H9 (cell line): ENCODE measurements around the gene PASK. TPM values are rescaled to one million over a fixed set of nuclear protein-coding genes. Genes with fewer than 3 reads are reported as not detected.

ENCODE experiments used
- DNase-seq: peaks from one replicate; pipeline ENCODE4 v3.0.0-alpha.2; 2017
- H2AFZ ChIP-seq: one replicate; pipeline ENCODE4 v1.6.1; 2013; ENCODE audit warnings: mild to moderate bottlenecking, low read length, control low read depth, moderate library complexity
- H2AK5ac ChIP-seq: 2 replicates; pipeline ENCODE4 v1.6.1; 2013; ENCODE audit warnings: low read length, control low read depth, mixed read lengths; ENCODE audit not compliant: insufficient read length
- H2BK120ac ChIP-seq: one replicate; pipeline ENCODE4 v1.6.1; 2013; ENCODE audit warnings: low read depth, mild to moderate bottlenecking, low read length, control low read depth, inconsistent platforms; ENCODE audit not compliant: poor library complexity, severe bottlenecking
- H2BK12ac ChIP-seq: 2 replicates; pipeline ENCODE4 v1.6.1; 2013; ENCODE audit warnings: low read length, control low read depth, mixed read lengths, low read depth; ENCODE audit not compliant: insufficient read length
- H2BK15ac ChIP-seq: 2 replicates; pipeline ENCODE4 v1.6.1; 2013; ENCODE audit warnings: low read depth, low read length, control low read depth
- H2BK20ac ChIP-seq: one replicate; pipeline ENCODE4 v1.6.1; 2013; ENCODE audit warnings: low read depth, mild to moderate bottlenecking, low read length, control low read depth, inconsistent platforms; ENCODE audit not compliant: poor library complexity, severe bottlenecking
- H2BK5ac ChIP-seq: 2 replicates; pipeline ENCODE4 v1.6.1; 2013; ENCODE audit warnings: low read length, control low read depth, mixed read lengths; ENCODE audit not compliant: insufficient read length
- H3K14ac ChIP-seq: 2 replicates; pipeline ENCODE4 v1.6.1; 2013; ENCODE audit warnings: low read length, control low read depth; ENCODE audit not compliant: insufficient read depth
- H3K18ac ChIP-seq: 2 replicates; pipeline ENCODE4 v1.6.1; 2013; ENCODE audit warnings: low read depth, mild to moderate bottlenecking, mixed read lengths, low read length, control low read depth; ENCODE audit not compliant: insufficient read length
- H3K23ac ChIP-seq: 2 replicates; pipeline ENCODE4 v1.6.1; 2013; ENCODE audit warnings: low read length, control low read depth, mixed read lengths, low read depth; ENCODE audit not compliant: insufficient read length
- H3K23me2 ChIP-seq: 2 replicates; pipeline ENCODE4 v1.6.1; 2013; ENCODE audit warnings: low read depth, mild to moderate bottlenecking, mixed read lengths, low read length, control low read depth; ENCODE audit not compliant: insufficient read length, poor library complexity, severe bottlenecking
- H3K27ac ChIP-seq: 2 replicates; pipeline ENCODE4 v1.5.1; 2013; ENCODE audit warnings: low read length, control low read depth, mixed read lengths, low read depth; ENCODE audit not compliant: insufficient read length
- H3K27me3 ChIP-seq: 2 replicates; pipeline ENCODE4 v1.6.1; 2013; ENCODE audit warnings: low read length, control low read depth, inconsistent platforms; ENCODE audit not compliant: insufficient read depth
- H3K4ac ChIP-seq: 2 replicates; pipeline ENCODE4 v1.6.1; 2013; ENCODE audit warnings: low read depth, mild to moderate bottlenecking, control low read depth, inconsistent platforms, low read length, moderate library complexity
- H3K4me1 ChIP-seq: 2 replicates; pipeline ENCODE4 v1.6.1; 2013; ENCODE audit warnings: low read length, control low read depth, inconsistent platforms; ENCODE audit not compliant: insufficient read depth
- H3K4me2 ChIP-seq: 2 replicates; pipeline ENCODE4 v1.6.1; 2013; ENCODE audit warnings: low read length, control low read depth, mixed read lengths; ENCODE audit not compliant: insufficient read length, insufficient read depth
- H3K56ac ChIP-seq: 2 replicates; pipeline ENCODE4 v1.6.1; 2013; ENCODE audit warnings: low read depth, mild to moderate bottlenecking, mixed read lengths, low read length, control low read depth; ENCODE audit not compliant: insufficient read length
- H3K79me1 ChIP-seq: 2 replicates; pipeline ENCODE4 v1.6.1; 2013; ENCODE audit warnings: low read depth, mild to moderate bottlenecking, moderate library complexity, low read length, control low read depth, inconsistent platforms; ENCODE audit not compliant: insufficient read depth, poor library complexity, severe bottlenecking
- H3K79me2 ChIP-seq: 2 replicates; pipeline ENCODE4 v1.6.1; 2013; ENCODE audit warnings: low read length, control low read depth, inconsistent platforms; ENCODE audit not compliant: insufficient read depth
- H3K9ac ChIP-seq: 2 replicates; pipeline ENCODE4 v1.6.1; 2013; ENCODE audit warnings: low read length, control low read depth, mixed read lengths; ENCODE audit not compliant: insufficient read length; ENCODE audit errors: extremely low read depth
- H3K9me3 ChIP-seq: one replicate; pipeline ENCODE4 v1.6.1; 2013; ENCODE audit warnings: low read depth, low read length, inconsistent platforms; ENCODE audit not compliant: control insufficient read depth
- H3T11ph ChIP-seq: one replicate; pipeline ENCODE4 v1.6.1; 2013; ENCODE audit warnings: mild to moderate bottlenecking, low read length, control low read depth, inconsistent platforms
- H4K20me1 ChIP-seq: one replicate; pipeline ENCODE4 v1.6.1; 2013; ENCODE audit not compliant: control insufficient read depth, insufficient read length, insufficient read depth
- H4K5ac ChIP-seq: 2 replicates; pipeline ENCODE4 v1.6.1; 2013; ENCODE audit warnings: low read depth, mild to moderate bottlenecking, mixed read lengths, low read length, control low read depth; ENCODE audit not compliant: insufficient read length
- H4K8ac ChIP-seq: replicated peaks from 2 replicates; pipeline ENCODE4 v1.6.1; 2013; ENCODE audit warnings: low read length, control low read depth, mixed read lengths, low read depth; ENCODE audit not compliant: insufficient read length
- H4K91ac ChIP-seq: 2 replicates; pipeline ENCODE4 v1.6.1; 2013; ENCODE audit warnings: low read depth, mild to moderate bottlenecking, moderate library complexity, mixed read lengths, low read length, control low read depth; ENCODE audit not compliant: insufficient read length
- H3K27ac Mint-ChIP-seq, 3 experiments: 2 replicates in 2 of 3; 3 replicates in 1 of 3; pipeline ENCODE4 v1.8.0; 2020 to 2021; ENCODE audit warnings: mixed read lengths in 3 of 3, mild to moderate bottlenecking in 1 of 3, moderate library complexity in 1 of 3
- H3K27me3 Mint-ChIP-seq: 2 replicates; pipeline ENCODE4 v1.8.0; 2021; ENCODE audit warnings: low read depth, mild to moderate bottlenecking, moderate library complexity, mixed read lengths
- H3K36me3 Mint-ChIP-seq, 3 experiments: 2 replicates in 2 of 3; 3 replicates in 1 of 3; pipeline ENCODE4 v1.8.0; 2020 to 2021; ENCODE audit warnings: low read depth in 3 of 3, mixed read lengths in 3 of 3; ENCODE audit not compliant: insufficient read depth in 1 of 3
- H3K4me1 Mint-ChIP-seq, 2 experiments: 2 replicates each; pipeline ENCODE4 v1.8.0; 2020; ENCODE audit warnings: mixed read lengths in 2 of 2
- H3K4me3 Mint-ChIP-seq, 2 experiments: 2 replicates in 1 of 2; 3 replicates in 1 of 2; pipeline ENCODE4 v1.8.0; 2020 to 2021; ENCODE audit warnings: mild to moderate bottlenecking in 2 of 2, mixed read lengths in 2 of 2, moderate library complexity in 1 of 2
- H3K9me3 Mint-ChIP-seq, 2 experiments: 2 replicates in 1 of 2; 3 replicates in 1 of 2; pipeline ENCODE4 v1.8.0; 2020; ENCODE audit warnings: mild to moderate bottlenecking in 2 of 2, mixed read lengths in 2 of 2, moderate library complexity in 1 of 2
- CTCF ChIP-seq: fragments of 200-600 bp; sonication (generic); conservative IDR thresholded peaks from 3 replicates; pipeline ENCODE4 v1.8.0; 2021; ENCODE audit warnings: antibody characterized with exemption, mild to moderate bottlenecking
- WGBS: extraction: QIAGEN DNeasy Blood & Tissue Kit; methylation state at CpG from one replicate; pipeline ENCODE4 v1.1.7; 2013; ENCODE audit warnings: missing lambda C conversion rate, low lambda C conversion rate, mixed read lengths; ENCODE audit not compliant: insufficient read length; ENCODE audit errors: extremely low coverage; 5-methylcytosine and 5-hydroxymethylcytosine counted together
- total RNA-seq: library from RNA; stranded (reverse); gene quantifications from 2 replicates; pipeline ENCODE4 v1.2.1, GENCODE V29; 2021

PASK gene
- total RNA-seq, 1 experiment from 2014 or later = 68.0 TPM

GRCh38 chr2:241114836-241115235 lies 34.4 kb downstream of the PASK start:
- Histone ChIP-seq H3K4me1 (no peaks in the 10 kb centered on the region), H3K4me2 (no peak overlapping the region), H2BK120ac (no peak overlapping the region), H3K9me3 (no peaks in the 10 kb centered on the region), H3K4ac (no peak overlapping the region), H2AK5ac (no peak overlapping the region), H4K91ac (no peak overlapping the region), H3T11ph (no peak overlapping the region), H2AFZ (no peak overlapping the region), H4K8ac (no peak overlapping the region), H3K23ac (no peak overlapping the region), H4K5ac (no peak overlapping the region), H2BK5ac (no peak overlapping the region), H3K9ac (no peak overlapping the region), H4K20me1 (no peaks in the 10 kb centered on the region), H2BK12ac (no peak overlapping the region), H2BK20ac (no peak overlapping the region), H3K27me3 (no peaks in the 10 kb centered on the region), H3K79me2 (no peaks in the 10 kb centered on the region), H3K56ac (no peak overlapping the region), H3K27ac (no peak overlapping the region), H3K79me1 (no peaks in the 10 kb centered on the region), H3K14ac (no peak overlapping the region), H2BK15ac (no peak overlapping the region), H3K18ac (no peak overlapping the region), H3K23me2 (no peaks in the 10 kb centered on the region)
- Mint-ChIP-seq H3K4me1 (no peaks in the 10 kb centered on the region), H3K36me3 (peaks cover 3 to 44% (median 37%) of the 10 kb centered on the region in 3 experiments; a peak in 6 of 7 replicates), H3K27ac (no peak overlapping the region), H3K9me3 (no peaks in the 10 kb centered on the region), H3K27me3 (no peaks in the 10 kb centered on the region), H3K4me3 (no peak overlapping the region)
- no CpG with 5 or more reads among the region's 11 CpGs for WGBS
- TF ChIP-seq CTCF = no peak
- no peak for DNase-seq
